Prostate gland (tissue), 2 donors: ENCODE data around the gene RGL1.

ENCODE experiments used
- POLR2A ChIP-seq: fragments of 450-650 bp; IDR thresholded peaks from one replicate; pipeline ENCODE4 v1.6.1; 2016; ENCODE audit warnings: antibody characterized with exemption, mild to moderate bottlenecking
- POLR2AphosphoS5 ChIP-seq: sonication (generic); formaldehyde crosslinking; IDR thresholded peaks from one replicate; pipeline ENCODE4 v1.6.1; 2017; ENCODE audit warnings: antibody characterized with exemption
- TF ChIP-seq, protein P1 (sequence below), 4 experiments: fragments of 200-600 bp in 2 of 4; fragments of 450-650 bp in 2 of 4; sonication (generic) in 2 of 4; IDR thresholded peaks; 1 replicate in 3 of 4; 2 replicates in 1 of 4; pipeline ENCODE4 v1.5.1; 2016 to 2019; ENCODE audit warnings: antibody characterized with exemption in 4 of 4, mild to moderate bottlenecking in 2 of 4, moderate library complexity in 2 of 4

DNA sequence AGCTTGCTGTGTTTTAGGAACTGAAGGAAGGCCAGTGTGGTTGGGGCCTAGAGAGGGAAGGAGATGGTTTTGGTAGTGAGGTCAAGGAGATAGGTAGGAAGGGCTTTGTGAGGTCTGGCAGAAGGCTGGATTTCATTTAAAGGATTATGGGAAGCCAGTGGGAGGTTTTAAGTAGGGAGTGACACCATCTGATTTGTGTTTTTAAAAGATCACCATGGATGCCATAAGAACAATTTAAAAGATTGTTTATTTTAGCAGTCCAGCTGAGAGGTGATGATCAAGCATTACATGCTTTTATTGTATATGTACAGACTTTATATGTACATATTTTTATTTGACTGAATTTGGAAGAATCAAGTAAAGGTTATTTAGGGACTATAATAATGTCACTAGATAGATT is 26.4 kb downstream of the RGL1 start:
- TF ChIP-seq, protein P1, sequence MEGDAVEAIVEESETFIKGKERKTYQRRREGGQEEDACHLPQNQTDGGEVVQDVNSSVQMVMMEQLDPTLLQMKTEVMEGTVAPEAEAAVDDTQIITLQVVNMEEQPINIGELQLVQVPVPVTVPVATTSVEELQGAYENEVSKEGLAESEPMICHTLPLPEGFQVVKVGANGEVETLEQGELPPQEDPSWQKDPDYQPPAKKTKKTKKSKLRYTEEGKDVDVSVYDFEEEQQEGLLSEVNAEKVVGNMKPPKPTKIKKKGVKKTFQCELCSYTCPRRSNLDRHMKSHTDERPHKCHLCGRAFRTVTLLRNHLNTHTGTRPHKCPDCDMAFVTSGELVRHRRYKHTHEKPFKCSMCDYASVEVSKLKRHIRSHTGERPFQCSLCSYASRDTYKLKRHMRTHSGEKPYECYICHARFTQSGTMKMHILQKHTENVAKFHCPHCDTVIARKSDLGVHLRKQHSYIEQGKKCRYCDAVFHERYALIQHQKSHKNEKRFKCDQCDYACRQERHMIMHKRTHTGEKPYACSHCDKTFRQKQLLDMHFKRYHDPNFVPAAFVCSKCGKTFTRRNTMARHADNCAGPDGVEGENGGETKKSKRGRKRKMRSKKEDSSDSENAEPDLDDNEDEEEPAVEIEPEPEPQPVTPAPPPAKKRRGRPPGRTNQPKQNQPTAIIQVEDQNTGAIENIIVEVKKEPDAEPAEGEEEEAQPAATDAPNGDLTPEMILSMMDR (IDR thresholded peaks at IDR 0.05), result no peak
- TF ChIP-seq POLR2A, result no peak
- no peak for TF ChIP-seq POLR2AphosphoS5
